IMR-90 (cell line): ENCODE results near the gene C1GALT1. TPM values are rescaled to one million over a fixed set of nuclear protein-coding genes. Genes with fewer than 3 reads are reported as not detected.

ENCODE experiments used
- ATAC-seq: fragments of 200-7000 bp; cut with Tn5 transposase; 2 replicates; pipeline ENCODE4 v1.9.1; 2020; ENCODE audit warnings: low read depth, mild to moderate bottlenecking, moderate library complexity
- BruUV-seq: library from RNA; stranded (reverse); fragments of 400-500 nt; replicated peaks from 2 replicates; lab custom pipeline; 2021; lab: Mats Ljungman, UMichigan
- CTCF ChIA-PET: fragments of 300-600 bp; formaldehyde crosslinking; extraction: SDS; loops from one replicate; lab custom pipeline; 2021; ENCODE audit warnings: antibody characterized with exemption; lab: Yijun Ruan, JAX
- POLR2A ChIA-PET: fragments of 300-600 bp; sonication (Branson Sonifier 250); formaldehyde crosslinking; loops from one replicate; lab custom pipeline; 2022; ENCODE audit warnings: antibody characterized with exemption; ENCODE audit not compliant: unreplicated experiment; lab: Charles Lee
- DNase-seq: peaks from one replicate; pipeline ENCODE4 v3.0.0; 2013
- H2AFZ ChIP-seq: replicated peaks from 2 replicates; pipeline ENCODE3; 2013; ENCODE audit warnings: low read length, mild to moderate bottlenecking; ENCODE audit not compliant: poor library complexity
- H2AK5ac ChIP-seq: 2 replicates; pipeline ENCODE4 v1.6.1; 2013; ENCODE audit warnings: low read depth, low read length, inconsistent platforms
- H2AK9ac ChIP-seq: replicated peaks from 2 replicates; pipeline ENCODE3; 2013; ENCODE audit warnings: mild to moderate bottlenecking, low read depth, low read length, moderate library complexity; ENCODE audit not compliant: poor library complexity
- H2BK120ac ChIP-seq: 2 replicates; pipeline ENCODE4 v1.6.1; 2013; ENCODE audit warnings: low read depth, low read length, inconsistent platforms
- H2BK15ac ChIP-seq: 3 replicates; pipeline ENCODE4 v1.6.1; 2013; ENCODE audit warnings: low read depth, low read length, inconsistent platforms
- H2BK20ac ChIP-seq: 2 replicates; pipeline ENCODE4 v1.6.1; 2013; ENCODE audit warnings: low read depth, mild to moderate bottlenecking, inconsistent platforms, low read length, moderate library complexity
- H2BK5ac ChIP-seq: 2 replicates; pipeline ENCODE4 v1.6.1; 2013; ENCODE audit warnings: mild to moderate bottlenecking, low read depth, low read length, inconsistent platforms; ENCODE audit not compliant: poor library complexity, severe bottlenecking
- H3K14ac ChIP-seq: replicated peaks from 2 replicates; pipeline ENCODE4 v1.6.1; 2013; ENCODE audit warnings: low read depth, low read length, inconsistent platforms
- H3K18ac ChIP-seq: 2 replicates; pipeline ENCODE4 v1.6.1; 2013; ENCODE audit warnings: low read depth, low read length, control low read depth
- H3K23ac ChIP-seq: 2 replicates; pipeline ENCODE4 v1.6.1; 2013; ENCODE audit warnings: low read depth, low read length, inconsistent platforms
- H3K27ac ChIP-seq: 2 replicates; pipeline ENCODE4 v1.5.1; 2013; ENCODE audit warnings: mild to moderate bottlenecking, control low read depth, low read length; ENCODE audit not compliant: insufficient read depth
- H3K27me3 ChIP-seq: 2 replicates; pipeline ENCODE4 v1.6.1; 2013; ENCODE audit warnings: low read length; ENCODE audit not compliant: control insufficient read depth, insufficient read depth
- H3K36me3 ChIP-seq: 2 replicates; pipeline ENCODE4 v1.6.1; 2013; ENCODE audit warnings: low read length, mixed read lengths; ENCODE audit not compliant: control insufficient read depth, insufficient read depth
- H3K4ac ChIP-seq: 2 replicates; pipeline ENCODE4 v1.6.1; 2013; ENCODE audit warnings: low read depth, low read length, inconsistent platforms
- H3K4me1 ChIP-seq: 2 replicates; pipeline ENCODE4 v1.6.1; 2013; ENCODE audit warnings: low read length, mixed read lengths; ENCODE audit not compliant: control insufficient read depth, insufficient read depth
- H3K4me2 ChIP-seq: 2 replicates; pipeline ENCODE4 v1.6.1; 2013; ENCODE audit warnings: low read depth, mild to moderate bottlenecking, control low read depth, low read length, moderate library complexity
- H3K4me3 ChIP-seq: 2 replicates; pipeline ENCODE4 v1.5.1; 2013; ENCODE audit warnings: low read depth, mild to moderate bottlenecking, control low read depth, low read length, moderate library complexity; ENCODE audit not compliant: insufficient read depth
- H3K56ac ChIP-seq: 2 replicates; pipeline ENCODE4 v1.6.1; 2013; ENCODE audit warnings: low read length, inconsistent platforms; ENCODE audit not compliant: insufficient read depth; ENCODE audit errors: extremely low read depth
- H3K79me1 ChIP-seq, 2 experiments: 2 replicates each; pipeline ENCODE4 v1.6.1; 2013; ENCODE audit warnings: low read length in 2 of 2, inconsistent platforms in 1 of 2, low read depth in 1 of 2
- H3K9ac ChIP-seq: 2 replicates; pipeline ENCODE4 v1.6.1; 2013; ENCODE audit warnings: low read depth, low read length, control low read depth
- H3K9me1 ChIP-seq: 2 replicates; pipeline ENCODE4 v1.6.1; 2013; ENCODE audit warnings: low read length, inconsistent platforms; ENCODE audit not compliant: insufficient read depth
- H3K9me3 ChIP-seq: 2 replicates; pipeline ENCODE4 v1.6.1; 2013; ENCODE audit warnings: low read length; ENCODE audit not compliant: control insufficient read depth, insufficient read depth
- H4K20me1 ChIP-seq: 2 replicates; pipeline ENCODE4 v1.6.1; 2013; ENCODE audit warnings: low read length, inconsistent platforms; ENCODE audit not compliant: insufficient read depth
- H4K5ac ChIP-seq: 2 replicates; pipeline ENCODE4 v1.6.1; 2013; ENCODE audit warnings: mild to moderate bottlenecking, low read depth, low read length, control low read depth
- H4K8ac ChIP-seq, 2 experiments: 2 replicates each; pipeline ENCODE4 v1.6.1; 2013; ENCODE audit warnings: low read depth in 2 of 2, low read length in 2 of 2, control low read depth in 1 of 2, inconsistent platforms in 1 of 2
- H4K91ac ChIP-seq: 2 replicates; pipeline ENCODE4 v1.6.1; 2013; ENCODE audit warnings: low read depth, low read length, inconsistent platforms; ENCODE audit not compliant: insufficient read depth
- BHLHE40 ChIP-seq: fragments of 150-350 bp; IDR thresholded peaks from 2 replicates; pipeline ENCODE4 v1.6.1; 2016; ENCODE audit warnings: mild to moderate bottlenecking, low read depth, low read length
- CHD1 ChIP-seq: IDR thresholded peaks from 2 replicates; pipeline ENCODE4 v1.6.1; 2012; ENCODE audit warnings: low read depth, low read length, improper control_type of control experiment
- ELK1 ChIP-seq: fragments of 150-350 bp; IDR thresholded peaks from 2 replicates; pipeline ENCODE4 v1.6.1; 2016; ENCODE audit warnings: low read depth, mild to moderate bottlenecking, low read length, moderate library complexity, borderline replicate concordance
- FOS ChIP-seq: fragments of 150-350 bp; IDR thresholded peaks from 2 replicates; pipeline ENCODE4 v1.6.1; 2016; ENCODE audit warnings: low read depth, low read length
- MAFK ChIP-seq: IDR thresholded peaks from 2 replicates; pipeline ENCODE4 v1.6.1; 2012; ENCODE audit warnings: low read depth, low read length, improper control_type of control experiment
- MAZ ChIP-seq: IDR thresholded peaks from 2 replicates; pipeline ENCODE4 v1.6.1; 2012; ENCODE audit warnings: low read depth, mild to moderate bottlenecking, low read length, improper control_type of control experiment, moderate library complexity, borderline replicate concordance
- MXI1 ChIP-seq: IDR thresholded peaks from 2 replicates; pipeline ENCODE4 v1.6.1; 2012; ENCODE audit warnings: low read depth, mild to moderate bottlenecking, low read length, moderate library complexity, borderline replicate concordance
- NFE2L2 ChIP-seq: fragments of 150-350 bp; IDR thresholded peaks from 2 replicates; pipeline ENCODE4 v1.6.1; 2016; ENCODE audit warnings: low read depth, mild to moderate bottlenecking, low read length
- POLR2A ChIP-seq: IDR thresholded peaks from 2 replicates; pipeline ENCODE4 v1.6.1; 2012; ENCODE audit warnings: mild to moderate bottlenecking, low read depth, low read length
- RAD21 ChIP-seq: IDR thresholded peaks from 2 replicates; pipeline ENCODE4 v1.6.1; 2012; ENCODE audit warnings: low read length, improper control_type of control experiment
- RCOR1 ChIP-seq: IDR thresholded peaks from 2 replicates; pipeline ENCODE4 v1.6.1; 2012; ENCODE audit warnings: mild to moderate bottlenecking, low read length, improper control_type of control experiment; ENCODE audit not compliant: insufficient replicate concordance
- RFX5 ChIP-seq: IDR thresholded peaks from 2 replicates; pipeline ENCODE4 v1.8.0; 2012; ENCODE audit warnings: low read depth, mild to moderate bottlenecking, low read length, moderate library complexity
- SMC3 ChIP-seq: fragments of 150-350 bp; IDR thresholded peaks from 2 replicates; pipeline ENCODE4 v1.6.1; 2016; ENCODE audit warnings: low read depth, mild to moderate bottlenecking, antibody characterized with exemption, low read length, moderate library complexity
- WGBS, 2 experiments: methylation state at CpG; one replicate each; pipeline versions ENCODE4 v1.1.5 to v1.1.7; 2013; ENCODE audit warnings: missing lambda C conversion rate in 2 of 2; ENCODE audit not compliant: insufficient read length in 1 of 2; ENCODE audit errors: extremely low coverage in 2 of 2; 5-methylcytosine and 5-hydroxymethylcytosine counted together
- dilution Hi-C: fragments of 300-500 bp; cut with HindIII; formaldehyde crosslinking; loops from one replicate; pipeline ENCODE4 v1.14.3; 2018; ENCODE audit warnings: low sequenced_read_pairs; ENCODE audit not compliant: unreplicated experiment
- in situ Hi-C: fragments of 300-500 bp; cut with MboI; formaldehyde crosslinking; loops from 3 replicates; pipeline ENCODE4 v1.14.3; 2019; ENCODE audit warnings: low sequenced_read_pairs, inconsistent platforms, mixed read lengths
- intact Hi-C: fragments of 100-400 bp; cut with micrococcal nuclease; formaldehyde crosslinking; loops from 2 replicates; pipeline ENCODE4 v1.10.0; 2022
- polyA plus RNA-seq, 3 experiments: library from polyadenylated mRNA; depleted of rRNA; stranded (reverse); fragments of >200 nt; gene quantifications; 2 replicates each; pipeline ENCODE4 v1.2.3, GENCODE V29; 2012; ENCODE audit warnings: low replicate concordance in 1 of 3
- total RNA-seq: library from RNA; depleted of rRNA; stranded (reverse); fragments of >200 nt; gene quantifications from 2 replicates; pipeline ENCODE4 v1.2.3, GENCODE V29; 2012
- TF ChIP-seq, protein P1 (sequence below): fragments of 150-350 bp; IDR thresholded peaks from 2 replicates; pipeline ENCODE4 v1.6.1; 2017; ENCODE audit warnings: mild to moderate bottlenecking, antibody characterized with exemption, low read length, low read depth

Gene C1GALT1
- total and polyA plus RNA-seq, 2 of the 4 experiments (the other 2 are of a cell fraction): 11.6 to 12.2 TPM

DNA sequence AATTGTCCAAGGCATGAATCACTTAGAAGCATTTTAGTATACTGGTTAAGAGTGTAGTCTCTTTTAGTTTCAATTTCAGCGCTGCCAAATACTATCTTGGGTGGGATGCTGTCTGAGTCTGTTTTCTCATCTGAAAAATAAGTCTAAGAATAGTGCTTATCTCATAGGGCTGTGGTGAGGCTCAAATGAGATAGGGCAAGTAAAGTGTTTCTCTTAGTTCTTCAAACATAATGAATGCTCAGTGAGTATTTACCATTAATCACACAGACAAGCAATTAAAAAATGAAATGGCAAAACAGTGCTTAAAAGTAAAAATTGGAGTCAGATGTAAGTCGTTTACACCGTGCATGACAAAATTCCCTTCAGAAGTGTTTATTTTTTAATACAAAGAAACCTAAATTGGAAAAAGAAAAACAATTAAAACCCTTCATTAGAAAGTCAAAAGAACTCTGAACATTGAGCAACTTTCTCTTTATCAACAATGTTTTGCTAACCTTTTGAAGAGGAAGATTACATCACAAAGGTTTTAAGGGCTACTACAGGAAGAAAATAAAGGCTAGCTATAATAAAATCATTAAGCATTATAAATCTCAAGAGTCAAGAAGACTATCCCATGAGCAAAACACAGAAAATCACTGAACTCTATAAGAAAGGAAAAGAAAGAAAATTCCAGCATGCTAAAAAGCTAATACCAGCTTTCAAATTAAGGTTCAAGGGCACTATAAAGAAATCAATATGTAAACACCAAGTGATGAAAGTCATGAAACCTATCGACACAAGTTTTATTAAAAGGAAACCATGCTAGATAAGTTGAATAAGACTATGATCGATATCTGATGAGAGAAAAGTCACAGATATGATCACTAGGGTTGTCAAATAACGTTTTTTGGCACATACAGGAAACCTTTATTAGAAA lies 45.6 kb upstream of the C1GALT1 start (continued):
- no peak for TF ChIP-seq BHLHE40

GRCh38 chr7:7138897-7139296 lies 43.4 kb upstream of the C1GALT1 start:
- Histone ChIP-seq H3K18ac (no peak overlapping the region), H3K4me1 (no peaks in the 10 kb centered on the region), H3K27me3 (no peaks in the 10 kb centered on the region), H4K20me1 (no peaks in the 10 kb centered on the region), H3K9me3 (no peaks in the 10 kb centered on the region), H3K4me3 (no peak overlapping the region), H4K91ac (no peak overlapping the region), H2BK5ac (no peak overlapping the region), H3K27ac (no peak overlapping the region), H3K79me1 (no peaks in the 10 kb centered on the region), H3K23ac (no peak overlapping the region), H2BK20ac (no peak overlapping the region), H4K5ac (no peak overlapping the region), H2AK9ac (no peak overlapping the region), H2AK5ac (no peak overlapping the region), H3K4me2 (no peak overlapping the region), H2BK120ac (no peak overlapping the region), H3K9me1 (no peaks in the 10 kb centered on the region), H3K14ac (no peak overlapping the region), H2AFZ (no peak overlapping the region), H3K56ac (no peak overlapping the region), H3K4ac (no peak overlapping the region), H3K9ac (no peak overlapping the region), H2BK15ac (no peak overlapping the region), H3K36me3 (no peaks in the 10 kb centered on the region), H4K8ac (no peak overlapping the region)
- in situ Hi-C loops: no loop called here
- ChIA-PET POLR2A (no interaction called here), CTCF (no interaction called here)
- ATAC-seq: no peak
- dilution Hi-C loops: no loop called here
- no peak for DNase-seq
- intact Hi-C loops: no loop called here
- BruUV-seq: no TSS peak
- WGBS, 2 experiments: 60% methylated on average over 1 of the region's 8 CpGs; no CpG with 5 or more reads in 1 of the 2 experiments
- no peak for TF ChIP-seq MAZ
- no peak for TF ChIP-seq MAFK
- TF ChIP-seq ELK1: no peak
- TF ChIP-seq FOS: no peak
- no peak for TF ChIP-seq POLR2A
- TF ChIP-seq, protein P1, sequence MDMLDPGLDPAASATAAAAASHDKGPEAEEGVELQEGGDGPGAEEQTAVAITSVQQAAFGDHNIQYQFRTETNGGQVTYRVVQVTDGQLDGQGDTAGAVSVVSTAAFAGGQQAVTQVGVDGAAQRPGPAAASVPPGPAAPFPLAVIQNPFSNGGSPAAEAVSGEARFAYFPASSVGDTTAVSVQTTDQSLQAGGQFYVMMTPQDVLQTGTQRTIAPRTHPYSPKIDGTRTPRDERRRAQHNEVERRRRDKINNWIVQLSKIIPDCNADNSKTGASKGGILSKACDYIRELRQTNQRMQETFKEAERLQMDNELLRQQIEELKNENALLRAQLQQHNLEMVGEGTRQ: no peak
- TF ChIP-seq RAD21: no peak
- TF ChIP-seq RCOR1: no peak
- no peak for TF ChIP-seq RFX5
- TF ChIP-seq CHD1: no peak
- TF ChIP-seq MXI1: no peak
- no peak for TF ChIP-seq NFE2L2
- no peak for TF ChIP-seq SMC3
